Endothelial cell of umbilical vein (primary cell): Measurements from ENCODE around the gene H2BW2. TPM values are rescaled to one million over a fixed set of nuclear protein-coding genes. Genes with fewer than 3 reads are reported as not detected.

Experiments
- BruUV-seq: library from RNA; stranded (reverse); fragments of 400-500 nt; replicated peaks from 2 replicates; lab custom pipeline; 2021; lab: Mats Ljungman, UMichigan
- CTCF ChIA-PET: fragments of 300-600, 350-600 bp; sonication (Branson Sonifier 250); formaldehyde crosslinking; loops from one replicate; lab custom pipeline; 2021; ENCODE audit warnings: antibody characterized with exemption, inconsistent platforms; lab: Charles Lee
- POLR2A ChIA-PET: fragments of 300-600, 350-600 bp; sonication (Branson Sonifier 250); formaldehyde crosslinking; loops from one replicate; lab custom pipeline; 2021; ENCODE audit warnings: antibody characterized with exemption, inconsistent platforms; lab: Charles Lee
- DNase-seq: peaks from one replicate; pipeline ENCODE4 v3.0.0-alpha.2; 2011; ENCODE audit warnings: low read depth, low spot score
- FAIRE-seq: peaks from 2 replicates; lab custom pipeline; 2011; peaks lifted over from hg19 to GRCh38; lab: Jason Lieb, UNC
- H2AFZ ChIP-seq: 2 replicates; pipeline ENCODE4 v1.6.0; 2012; ENCODE audit warnings: low read depth, low read length, control low read depth, inconsistent platforms
- H3K27ac ChIP-seq: 2 replicates; pipeline ENCODE4 v1.5.1; 2011; ENCODE audit warnings: low read depth, mild to moderate bottlenecking, control low read depth, low read length, moderate library complexity; ENCODE audit not compliant: insufficient read depth
- H3K27me3 ChIP-seq, 2 experiments: 2 replicates each; pipeline versions ENCODE4 v1.6.0 to v1.6.1; 2011; ENCODE audit warnings: low read length in 2 of 2, mixed read lengths in 1 of 2; ENCODE audit not compliant: control insufficient read depth in 2 of 2, insufficient read depth in 2 of 2
- H3K36me3 ChIP-seq, 2 experiments: 2 replicates in 1 of 2; 3 replicates in 1 of 2; pipeline ENCODE4 v1.5.1; 2011; ENCODE audit warnings: low read length in 2 of 2, mild to moderate bottlenecking in 1 of 2, moderate library complexity in 1 of 2; ENCODE audit not compliant: control insufficient read depth in 2 of 2, insufficient read depth in 2 of 2; ENCODE audit errors: extremely low read depth in 1 of 2
- H3K4me1 ChIP-seq: 3 replicates; pipeline ENCODE4 v1.5.1; 2011; ENCODE audit warnings: mild to moderate bottlenecking, low read length; ENCODE audit not compliant: control insufficient read depth, insufficient read depth; ENCODE audit errors: extremely low read depth
- H3K4me2 ChIP-seq: 2 replicates; pipeline ENCODE4 v1.6.1; 2011; ENCODE audit warnings: low read length, control low read depth, mixed read lengths; ENCODE audit not compliant: insufficient read depth
- H3K4me3 ChIP-seq, 3 experiments: fragments of 200-600 bp in 1 of 3; sonication (generic), shearing (Covaris generic) in 1 of 3; replicated peaks in 1 of 3; 2 replicates each; pipeline ENCODE4 v1.5.1; 2011 to 2016; ENCODE audit warnings: control low read depth in 3 of 3, low read length in 3 of 3, mild to moderate bottlenecking in 2 of 3, inconsistent platforms in 1 of 3, low read depth in 1 of 3, moderate library complexity in 1 of 3; ENCODE audit not compliant: insufficient read depth in 1 of 3
- H3K79me2 ChIP-seq: 2 replicates; pipeline ENCODE4 v1.6.0; 2012; ENCODE audit warnings: low read length, inconsistent platforms; ENCODE audit not compliant: control insufficient read depth, insufficient read depth
- H3K9ac ChIP-seq: replicated peaks from 2 replicates; pipeline ENCODE3; 2011; ENCODE audit warnings: low read length, control low read depth; ENCODE audit not compliant: insufficient read depth; ENCODE audit errors: extremely low read depth
- H3K9me1 ChIP-seq: replicated peaks from 3 replicates; pipeline ENCODE4 v1.6.0; 2011; ENCODE audit warnings: mild to moderate bottlenecking, low read length; ENCODE audit not compliant: control insufficient read depth, insufficient read depth; ENCODE audit errors: extremely low read depth
- H3K9me3 ChIP-seq: replicated peaks from 2 replicates; pipeline ENCODE4 v1.5.1; 2012; ENCODE audit warnings: low read length, inconsistent platforms; ENCODE audit not compliant: control insufficient read depth, insufficient read depth
- H4K20me1 ChIP-seq: replicated peaks from 2 replicates; pipeline ENCODE3; 2011; ENCODE audit warnings: mild to moderate bottlenecking, low read length; ENCODE audit not compliant: control insufficient read depth, insufficient read depth; ENCODE audit errors: extremely low read depth
- CTCF ChIP-seq, 2 donors: IDR thresholded peaks; 1 replicate in 1 of 2; 2 replicates in 1 of 2; pipeline ENCODE4 v1.5.1; 2011; ENCODE audit warnings: low read length in 2 of 2, mild to moderate bottlenecking in 2 of 2, moderate library complexity in 2 of 2, control low read depth in 1 of 2, inconsistent platforms in 1 of 2, low read depth in 1 of 2; ENCODE audit not compliant: insufficient read depth in 1 of 2; ENCODE audit errors: extremely low read depth in 1 of 2
- EZH2 ChIP-seq: IDR thresholded peaks from 2 replicates; pipeline ENCODE4 v1.6.1; 2012; ENCODE audit warnings: borderline replicate concordance, low read depth, mild to moderate bottlenecking, moderate library complexity, low read length, inconsistent platforms; ENCODE audit not compliant: severe bottlenecking
- FOS ChIP-seq: IDR thresholded peaks from 2 replicates; pipeline ENCODE4 v1.6.1; 2011; ENCODE audit warnings: mild to moderate bottlenecking, low read length, moderate library complexity, borderline replicate concordance; ENCODE audit not compliant: insufficient read depth
- GATA2 ChIP-seq: IDR thresholded peaks from 2 replicates; pipeline ENCODE4 v1.7.0; 2011; ENCODE audit warnings: low read depth, mild to moderate bottlenecking, moderate library complexity, mixed read lengths, low read length; ENCODE audit not compliant: insufficient read length, insufficient read depth
- JUN ChIP-seq: IDR thresholded peaks from 2 replicates; pipeline ENCODE4 v1.6.1; 2011; ENCODE audit warnings: borderline replicate concordance, low read depth; ENCODE audit not compliant: insufficient read length, insufficient read depth
- MAX ChIP-seq: IDR thresholded peaks from 2 replicates; pipeline ENCODE4 v1.6.1; 2011; ENCODE audit not compliant: insufficient read depth, insufficient read length
- MYC ChIP-seq: IDR thresholded peaks from one replicate; pipeline ENCODE4 v1.6.1; 2011; ENCODE audit warnings: mild to moderate bottlenecking, low read depth, low read length
- POLR2A ChIP-seq: IDR thresholded peaks from 2 replicates; pipeline ENCODE4 v1.6.1; 2012; ENCODE audit warnings: low read depth, mild to moderate bottlenecking, control low read depth, low read length
- POLR2AphosphoS5 ChIP-seq: IDR thresholded peaks from 2 replicates; pipeline ENCODE4 v1.6.1; 2012; ENCODE audit warnings: low read depth, mild to moderate bottlenecking, control low read depth, low read length, moderate library complexity; ENCODE audit not compliant: insufficient read depth
- dilution Hi-C: fragments of 300-500 bp; cut with MboI; formaldehyde crosslinking; loops from one replicate; pipeline ENCODE4 v1.15.0; 2019; ENCODE audit warnings: low sequenced_read_pairs; ENCODE audit not compliant: extremely low pct_ligation_motif_present
- intact Hi-C: fragments of 100-400 bp; cut with micrococcal nuclease; formaldehyde crosslinking; loops from one replicate; pipeline ENCODE4 v1.10.0; 2022
- polyA plus RNA-seq, 4 experiments: library from polyadenylated mRNA; depleted of rRNA in 3 of 4; stranded (reverse) in 3 of 4; unstranded in 1 of 4; fragments of >200 nt; gene quantifications; 2 replicates each; pipeline versions ENCODE4 v1.2.1 to v1.2.3, GENCODE V29; 2011 to 2012; ENCODE audit warnings: missing spikeins in 1 of 4
- total RNA-seq: library from RNA; stranded (reverse); gene quantifications from 2 replicates; pipeline ENCODE4 v1.2.3, GENCODE V29; 2021

H2BW2 gene
- total and polyA plus RNA-seq, 2 donors (not counting 3 experiments of a cell fraction or from before 2014, with no cell fraction given): not detected

GRCh38 chrX:104085477-104085876, 45.7 kb downstream of the H2BW2 start:
- H3K9me3 ChIP-seq: no peaks in the 10 kb centered on the region
- no peak overlapping the region for H3K4me3 ChIP-seq
- CTCF ChIA-PET: no interaction called here
- no peaks in the 10 kb centered on the region for H3K4me1 ChIP-seq
- no peak for FAIRE-seq
- POLR2A ChIA-PET: no interaction called here
- no peak for TF ChIP-seq POLR2AphosphoS5
- no peak for TF ChIP-seq MAX
- no peak for TF ChIP-seq POLR2A
- no peaks in the 10 kb centered on the region for H3K36me3 ChIP-seq
- no peak overlapping the region for H2AFZ ChIP-seq
- H3K4me2 ChIP-seq: no peak overlapping the region
- dilution Hi-C loops: no loop called here
- intact Hi-C loops: no loop called here
- H4K20me1 ChIP-seq: no peaks in the 10 kb centered on the region
- BruUV-seq: no TSS peak
- no peaks in the 10 kb centered on the region for H3K9me1 ChIP-seq
- H3K27ac ChIP-seq: no peak overlapping the region
- no peaks in the 10 kb centered on the region for H3K27me3 ChIP-seq
- DNase-seq: no peak
- H3K9ac ChIP-seq: no peak overlapping the region
- H3K79me2 ChIP-seq: no peaks in the 10 kb centered on the region

GRCh38 chrX:104085919-104086318, 46.2 kb downstream of the H2BW2 start:
- no peak for TF ChIP-seq POLR2A
- no peak for TF ChIP-seq FOS
- no peak for TF ChIP-seq CTCF (IDR thresholded peaks at IDR 0.05; ENCODE audit: extremely low read depth in 1 of 2, insufficient read depth in 1 of 2, low read depth in 1 of 2, low read length in 2 of 2)
- no peak for TF ChIP-seq EZH2
- TF ChIP-seq MYC: no peak
- TF ChIP-seq GATA2: no peak
- TF ChIP-seq MAX: no peak
- no peak for TF ChIP-seq POLR2AphosphoS5
- no peak for TF ChIP-seq JUN
- Histone ChIP-seq H3K9me3 (no peaks in the 10 kb centered on the region), H4K20me1 (no peaks in the 10 kb centered on the region), H3K9ac (no peak overlapping the region), H2AFZ (no peak overlapping the region), H3K36me3 (no peaks in the 10 kb centered on the region), H3K79me2 (no peaks in the 10 kb centered on the region), H3K9me1 (no peaks in the 10 kb centered on the region), H3K4me3 (no peak overlapping the region), H3K27me3 (no peaks in the 10 kb centered on the region), H3K4me1 (no peaks in the 10 kb centered on the region), H3K4me2 (no peak overlapping the region), H3K27ac (no peak overlapping the region)
- dilution Hi-C loops: no loop called here
- no TSS peak for BruUV-seq
- ChIA-PET CTCF (no interaction called here), POLR2A (no interaction called here)
- DNase-seq (no peak), FAIRE-seq (no peak)
- intact Hi-C loops: no loop called here
